Right lobe of liver (tissue), 6 donors: ENCODE data around the gene LHX5. TPM values are rescaled to one million over a fixed set of nuclear protein-coding genes. Genes with fewer than 3 reads are reported as not detected.

Experiments used
- ATAC-seq, 4 donors: fragments of 200-7000 bp; cut with Tn5 transposase; one replicate each; pipeline ENCODE4 v1.9.1; 2020; ENCODE audit warnings: mild to moderate bottlenecking in 4 of 4, moderate library complexity in 4 of 4
- DNase-seq, 3 donors: peaks; one replicate each; pipeline ENCODE4 v3.0.0-alpha.2; 2020
- H3K27ac ChIP-seq, 3 donors: fragments of 200-600 bp; one replicate each; pipeline ENCODE4 v1.8.0; 2022
- H3K27me3 ChIP-seq, 2 donors: fragments of 200-600 bp; one replicate each; pipeline ENCODE4 v1.8.0; 2022
- H3K36me3 ChIP-seq, 4 donors: fragments of 200-600 bp; sonication (generic) in 1 of 4; one replicate each; pipeline versions ENCODE4 v1.5.1 to v1.8.0; 2017 to 2022; ENCODE audit warnings: control low read depth in 1 of 4
- H3K4me1 ChIP-seq, 4 donors: fragments of 200-600 bp; sonication (generic) in 1 of 4; one replicate each; pipeline versions ENCODE4 v1.5.1 to v1.8.0; 2017 to 2022; ENCODE audit warnings: control low read depth in 1 of 4
- H3K4me3 ChIP-seq, 3 donors: fragments of 200-600 bp; one replicate each; pipeline ENCODE4 v1.8.0; 2022
- H3K9me3 ChIP-seq, 4 donors: fragments of 200-600 bp; sonication (generic) in 1 of 4; one replicate each; pipeline versions ENCODE4 v1.5.1 to v1.8.0; 2017 to 2022; ENCODE audit warnings: control low read depth in 1 of 4
- CTCF ChIP-seq, 4 donors: fragments of 200-600 bp in 3 of 4; fragments of 450-650 bp in 1 of 4; IDR thresholded peaks; one replicate each; pipeline versions ENCODE4 v1.5.1 to v1.8.0; 2016 to 2022; ENCODE audit warnings: antibody characterized with exemption in 4 of 4, mild to moderate bottlenecking in 2 of 4
- POLR2A ChIP-seq: fragments of 450-650 bp; IDR thresholded peaks from one replicate; pipeline ENCODE4 v1.6.1; 2017; ENCODE audit warnings: antibody characterized with exemption, mild to moderate bottlenecking
- WGBS: methylation state at CpG from one replicate; pipeline ENCODE4 v1.1.6; 2018; ENCODE audit warnings: low coverage, low lambda C conversion rate; ENCODE audit not compliant: insufficient coverage; ENCODE audit errors: missing lambda C conversion rate; 5-methylcytosine and 5-hydroxymethylcytosine counted together
- intact Hi-C, 2 donors: fragments of 100-400 bp; cut with DNase I; formaldehyde crosslinking; loops; one replicate each; pipeline versions ENCODE4 v1.11.2 to v1.14.1; 2022
- total RNA-seq, 6 experiments: library from RNA; depleted of rRNA in 2 of 6; stranded (reverse); fragments of >200 nt in 2 of 6; fragmentation: NEBNext Ultra II Directional in 3 of 6; extraction: Animal tissue kit (Norgen Biotek cat#: 25700) in 3 of 6; gene quantifications; one replicate each; pipeline versions ENCODE4 v1.1.0 to v1.2.4, GENCODE V29; 2016 to 2023
- donor health status: DM: no; HTN: yes; CAD: no.
- donor health status: DM: no; HTN: no; CAD: no.
- donor health status: DM: no; HTN: no; CAD: no.
- donor health status: DM: no; HTN: yes; CAD: no.
- donor health status: DM: no; HTN: yes; CAD: no.

The LHX5 gene
- total RNA-seq, 6 experiments from 2014 or later: not detected

GRCh38 chr12:113469949-113470743, 1.5 kb downstream of the LHX5 start:
- Histone ChIP-seq H3K9me3 (no peaks in the 10 kb centered on the region), H3K4me3 (no peak overlapping the region), H3K27ac (no peak overlapping the region), H3K4me1 (peaks cover 0 to 13% (median 0%) of the 10 kb centered on the region in 4 donors), H3K27me3 (peaks cover 20 to 29% of the 10 kb centered on the region in 2 donors), H3K36me3 (no peaks in the 10 kb centered on the region)
- no peak for TF ChIP-seq POLR2A
- no peak for TF ChIP-seq CTCF (IDR thresholded peaks at IDR 0.05)
- intact Hi-C loops: loop anchor here (10.0 kb wide), 1 partner anchor 445 kb away; no protein-coding TSS in a partner anchor
- WGBS: 0% methylated on average over 5 of the region's 19 CpGs
- DNase-seq (no peak), ATAC-seq (no peak)

- TF ChIP-seq POLR2A (no peak), CTCF (IDR thresholded peaks at IDR 0.05) (no peak)
- Histone ChIP-seq H3K9me3 (no peaks in the 10 kb centered on the region), H3K4me1 (peaks cover 0 to 13% (median 0%) of the 10 kb centered on the region in 4 donors), H3K27me3 (peaks cover 20 to 33% of the 10 kb centered on the region in 2 donors), H3K27ac (no peak overlapping the region), H3K36me3 (no peaks in the 10 kb centered on the region), H3K4me3 (no peak overlapping the region)
- DNase-seq (no peak), ATAC-seq (no peak)
- 0% methylated on average over 1 of the region's 17 CpGs for WGBS
- intact Hi-C loops: loop anchor here (10.0 kb wide), 1 partner anchor 445 kb away; no protein-coding TSS in a partner anchor
Observed at GRCh38 chr12:113469224-113469948, 2.3 kb downstream of the LHX5 start.

- WGBS: 0% methylated on average over 9 of the region's 38 CpGs
- H3K36me3 ChIP-seq: no peaks in the 10 kb centered on the region
- peaks cover 0 to 13% (median 0%) of the 10 kb centered on the region in 4 donors for H3K4me1 ChIP-seq
- TF ChIP-seq POLR2A (no peak), CTCF (IDR thresholded peaks at IDR 0.05) (no peak)
- ATAC-seq: no peak
- no peak overlapping the region for H3K27ac ChIP-seq
- H3K9me3 ChIP-seq: no peaks in the 10 kb centered on the region
- peaks cover 20 to 39% of the 10 kb centered on the region in 2 donors for H3K27me3 ChIP-seq
- no peak for DNase-seq
- intact Hi-C loops: loop anchor here (10.0 kb wide), 1 partner anchor 446 kb away; no protein-coding TSS in a partner anchor
- no peak overlapping the region for H3K4me3 ChIP-seq
Observed at GRCh38 chr12:113468365-113469223, 3.1 kb downstream of the LHX5 start.
